Fibroblast of lung (primary cell): ENCODE results near the gene MILR1. TPM values are rescaled to one million over a fixed set of nuclear protein-coding genes. Genes with fewer than 3 reads are reported as not detected.

ENCODE experiments used
- DNase-seq, 2 donors: peaks; one replicate each; pipeline versions ENCODE4 v3.0.0 to v3.0.0-alpha.2; 2010; ENCODE audit warnings: low read depth in 2 of 2
- H2AFZ ChIP-seq: 2 replicates; pipeline ENCODE4 v1.5.1; 2012; ENCODE audit warnings: low read length, control low read depth, inconsistent platforms
- H3K27ac ChIP-seq: 2 replicates; pipeline ENCODE4 v1.5.1; 2011; ENCODE audit warnings: low read length, control low read depth; ENCODE audit not compliant: insufficient read depth
- H3K27me3 ChIP-seq: 2 replicates; pipeline ENCODE4 v1.5.1; 2011; ENCODE audit warnings: mild to moderate bottlenecking, low read length; ENCODE audit not compliant: control insufficient read depth, insufficient read depth
- H3K36me3 ChIP-seq: 2 replicates; pipeline ENCODE4 v1.5.1; 2011; ENCODE audit warnings: low read length; ENCODE audit not compliant: control insufficient read depth, insufficient read depth
- H3K4me1 ChIP-seq: 2 replicates; pipeline ENCODE4 v1.5.1; 2011; ENCODE audit warnings: low read length; ENCODE audit not compliant: control insufficient read depth, insufficient read depth; ENCODE audit errors: extremely low read depth
- H3K4me2 ChIP-seq: 2 replicates; pipeline ENCODE4 v1.5.1; 2011; ENCODE audit warnings: low read length, control low read depth; ENCODE audit not compliant: insufficient read depth; ENCODE audit errors: extremely low read depth
- H3K4me3 ChIP-seq, 4 experiments: fragments of 200-600 bp in 1 of 4; sonication (generic) in 1 of 4; replicated peaks in 1 of 4; 2 replicates each; pipeline ENCODE4 v1.5.1; 2011 to 2016; ENCODE audit warnings: low read length in 4 of 4, low read depth in 3 of 4, mild to moderate bottlenecking in 3 of 4, control low read depth in 2 of 4, inconsistent platforms in 1 of 4, mixed read lengths in 1 of 4; ENCODE audit not compliant: insufficient read depth in 1 of 4; ENCODE audit errors: control extremely low read depth in 1 of 4
- H3K79me2 ChIP-seq: 2 replicates; pipeline ENCODE4 v1.5.1; 2012; ENCODE audit warnings: mild to moderate bottlenecking, low read length, inconsistent platforms; ENCODE audit not compliant: control insufficient read depth, insufficient read depth
- H3K9ac ChIP-seq: 2 replicates; pipeline ENCODE4 v1.5.1; 2011; ENCODE audit warnings: mild to moderate bottlenecking, low read length, control low read depth; ENCODE audit not compliant: insufficient read depth
- H3K9me3 ChIP-seq: 2 replicates; pipeline ENCODE4 v1.5.1; 2012; ENCODE audit warnings: low read depth, low read length; ENCODE audit not compliant: control insufficient read depth, insufficient read depth
- H4K20me1 ChIP-seq: 2 replicates; pipeline ENCODE4 v1.5.1; 2011; ENCODE audit warnings: low read length; ENCODE audit not compliant: control insufficient read depth, insufficient read depth; ENCODE audit errors: extremely low read depth
- EZH2 ChIP-seq: IDR thresholded peaks from 2 replicates; pipeline ENCODE4 v1.5.1; 2012; ENCODE audit warnings: low read length, control low read depth, mild to moderate bottlenecking; ENCODE audit errors: missing control alignments
- polyA plus RNA-seq, 2 donors: library from polyadenylated mRNA; depleted of rRNA in 1 of 2; stranded (reverse) in 1 of 2; unstranded in 1 of 2; fragments of >200 nt; gene quantifications; 2 replicates each; pipeline ENCODE4 v1.2.1, GENCODE V29; 2011 to 2012; ENCODE audit warnings: missing spikeins in 1 of 2
- total RNA-seq: library from RNA; depleted of rRNA; stranded (reverse); fragments of >200 nt; gene quantifications from 2 replicates; pipeline ENCODE4 v1.2.1, GENCODE V29; 2014
- TF ChIP-seq, protein P1 (sequence below), 2 donors: IDR thresholded peaks in 1 of 2; conservative IDR thresholded peaks in 1 of 2; 1 replicate in 1 of 2; 2 replicates in 1 of 2; pipeline ENCODE4 v1.5.1; 2011 to 2012; ENCODE audit warnings: low read length in 2 of 2, control low read depth in 1 of 2, inconsistent platforms in 1 of 2, low read depth in 1 of 2, mild to moderate bottlenecking in 1 of 2

MILR1 gene
- total and polyA plus RNA-seq, 2 donors (not counting 1 experiment from before 2014, with no cell fraction given): 9.1 to 11.6 TPM

DNA sequence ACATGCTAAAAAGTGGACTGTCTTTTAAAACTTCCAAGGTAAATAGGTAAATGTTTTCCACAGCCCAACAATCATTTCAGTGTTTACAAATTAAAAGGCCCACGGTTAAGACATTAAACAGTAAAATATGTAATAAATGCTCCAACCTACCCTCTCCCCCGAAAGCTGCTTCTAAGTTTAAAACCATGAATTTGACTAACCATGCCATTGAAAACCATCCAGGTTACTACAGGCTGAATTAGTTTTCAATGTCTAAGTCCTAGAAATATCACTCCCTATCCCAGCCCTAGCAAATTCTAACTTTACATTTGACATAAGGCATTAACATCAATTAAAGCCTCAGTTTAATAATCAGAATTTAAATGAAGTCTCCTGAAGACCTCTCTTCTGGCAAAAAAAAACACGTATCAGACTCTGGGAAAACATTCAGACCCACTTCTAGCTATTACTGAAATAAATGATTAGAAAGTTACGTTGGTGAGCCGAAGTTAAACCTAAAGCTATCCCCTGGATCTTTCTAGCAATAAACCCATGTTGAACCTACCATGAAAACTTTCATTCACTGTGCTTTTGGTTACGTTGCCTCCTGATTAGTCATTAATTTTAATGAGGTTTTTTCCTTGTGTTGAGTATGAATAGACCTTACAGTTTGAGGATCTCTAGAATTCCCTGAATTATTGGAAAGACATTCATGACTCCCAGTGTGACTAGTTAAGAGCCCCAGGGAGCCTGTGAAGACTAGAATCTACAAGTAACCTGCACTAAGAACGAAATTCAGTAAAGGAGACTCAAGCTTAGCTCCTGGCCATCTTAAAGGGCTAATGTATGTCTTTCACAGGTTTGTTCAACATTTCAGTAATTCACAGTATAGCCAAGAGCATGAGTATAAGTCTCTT lies 49.6 kb downstream of the MILR1 start:
- H3K27me3 ChIP-seq: no peaks in the 10 kb centered on the region
- H4K20me1 ChIP-seq: peaks cover 5% of the 10 kb centered on the region
- H3K9ac ChIP-seq: no peak overlapping the region
- peaks cover 10% of the 10 kb centered on the region for H3K4me1 ChIP-seq
- no peak overlapping the region for H3K4me3 ChIP-seq
- peaks cover 26% of the 10 kb centered on the region for H3K36me3 ChIP-seq
- H3K79me2 ChIP-seq: peaks cover 51% of the 10 kb centered on the region
- no peak overlapping the region for H2AFZ ChIP-seq
- H3K9me3 ChIP-seq: no peaks in the 10 kb centered on the region
- no peak overlapping the region for H3K4me2 ChIP-seq
- TF ChIP-seq EZH2: no peak
- TF ChIP-seq, protein P1, sequence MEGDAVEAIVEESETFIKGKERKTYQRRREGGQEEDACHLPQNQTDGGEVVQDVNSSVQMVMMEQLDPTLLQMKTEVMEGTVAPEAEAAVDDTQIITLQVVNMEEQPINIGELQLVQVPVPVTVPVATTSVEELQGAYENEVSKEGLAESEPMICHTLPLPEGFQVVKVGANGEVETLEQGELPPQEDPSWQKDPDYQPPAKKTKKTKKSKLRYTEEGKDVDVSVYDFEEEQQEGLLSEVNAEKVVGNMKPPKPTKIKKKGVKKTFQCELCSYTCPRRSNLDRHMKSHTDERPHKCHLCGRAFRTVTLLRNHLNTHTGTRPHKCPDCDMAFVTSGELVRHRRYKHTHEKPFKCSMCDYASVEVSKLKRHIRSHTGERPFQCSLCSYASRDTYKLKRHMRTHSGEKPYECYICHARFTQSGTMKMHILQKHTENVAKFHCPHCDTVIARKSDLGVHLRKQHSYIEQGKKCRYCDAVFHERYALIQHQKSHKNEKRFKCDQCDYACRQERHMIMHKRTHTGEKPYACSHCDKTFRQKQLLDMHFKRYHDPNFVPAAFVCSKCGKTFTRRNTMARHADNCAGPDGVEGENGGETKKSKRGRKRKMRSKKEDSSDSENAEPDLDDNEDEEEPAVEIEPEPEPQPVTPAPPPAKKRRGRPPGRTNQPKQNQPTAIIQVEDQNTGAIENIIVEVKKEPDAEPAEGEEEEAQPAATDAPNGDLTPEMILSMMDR (conservative IDR thresholded peaks at IDR 0.05 in 1 of 2, IDR thresholded peaks at IDR 0.05 in 1 of 2; ENCODE audit: low read depth in 1 of 2, low read length in 2 of 2): no peak
- DNase-seq: no peak
- no peak overlapping the region for H3K27ac ChIP-seq

DNA sequence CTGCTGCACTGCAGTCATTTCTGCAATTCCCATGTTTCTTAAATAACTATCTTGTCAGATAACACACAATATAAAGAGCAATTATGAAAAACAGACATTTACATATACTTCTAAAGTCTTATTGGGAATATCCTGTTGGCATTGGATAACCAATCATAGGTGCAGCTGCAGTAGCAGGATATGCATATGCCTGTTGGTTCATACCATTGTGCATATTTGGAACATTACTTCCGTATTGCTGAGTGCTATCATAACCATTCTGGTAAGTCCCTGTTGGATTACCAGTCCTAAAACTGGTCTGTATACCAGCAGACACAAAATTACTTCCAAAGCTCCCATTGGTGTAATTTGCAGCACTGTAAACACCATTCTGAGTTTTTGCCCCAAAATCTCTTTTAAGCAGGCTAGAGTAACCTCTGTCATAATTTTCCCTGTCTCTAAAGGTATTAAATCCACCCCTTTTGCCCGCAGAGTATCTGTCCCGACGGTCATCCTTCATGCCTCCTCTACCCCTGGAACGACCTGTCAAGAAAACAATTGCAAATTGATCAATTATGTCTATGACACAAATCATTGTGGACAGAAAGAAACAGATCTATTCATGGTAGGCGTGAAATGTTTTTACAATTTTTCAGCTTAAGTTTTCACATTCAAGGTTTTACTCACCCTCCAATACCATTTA lies 51.0 kb downstream of the MILR1 start:
- Histone ChIP-seq H3K27me3 (no peaks in the 10 kb centered on the region), H3K27ac (no peak overlapping the region), H4K20me1 (peaks cover 13% of the 10 kb centered on the region), H3K9me3 (no peaks in the 10 kb centered on the region), H3K4me2 (no peak overlapping the region), H3K9ac (no peak overlapping the region), H3K4me1 (peaks cover 12% of the 10 kb centered on the region), H3K4me3 (no peak overlapping the region), H3K36me3 (peaks cover 29% of the 10 kb centered on the region), H2AFZ (no peak overlapping the region), H3K79me2 (peaks cover 63% of the 10 kb centered on the region)
- DNase-seq: peak in 1 of 2 donors; percentile 62
- TF ChIP-seq EZH2: no peak
- TF ChIP-seq, protein P1 (conservative IDR thresholded peaks at IDR 0.05 in 1 of 2, IDR thresholded peaks at IDR 0.05 in 1 of 2; ENCODE audit: low read depth in 1 of 2, low read length in 2 of 2): no peak

DNA sequence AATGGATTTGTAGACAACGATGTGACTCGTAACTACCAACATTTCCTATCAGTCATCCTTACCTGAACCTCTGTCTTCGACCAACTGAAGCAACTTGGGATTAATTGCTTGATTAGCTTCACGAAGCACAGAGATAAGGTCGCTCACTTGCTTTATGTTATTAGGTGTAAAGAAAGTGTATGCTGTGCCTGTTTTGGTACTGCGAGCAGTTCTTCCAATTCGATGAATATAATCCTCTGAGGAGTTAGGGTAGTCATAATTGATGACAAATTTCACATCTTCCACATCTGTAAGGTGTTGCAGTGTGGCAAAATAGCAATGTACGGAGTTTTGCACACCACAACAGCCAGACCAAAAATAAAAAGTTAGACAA lies 51.6 kb downstream of the MILR1 start:
- H3K4me2 ChIP-seq: no peak overlapping the region

More for the DNA sequence above, 51.6 kb downstream of the MILR1 start:
- H2AFZ ChIP-seq: no peak overlapping the region
- no peaks in the 10 kb centered on the region for H3K27me3 ChIP-seq
- no peak overlapping the region for H3K4me3 ChIP-seq
- peaks cover 29% of the 10 kb centered on the region for H3K36me3 ChIP-seq
- H3K4me1 ChIP-seq: peaks cover 12% of the 10 kb centered on the region
- H3K27ac ChIP-seq: no peak overlapping the region
- peaks cover 65% of the 10 kb centered on the region for H3K79me2 ChIP-seq
- H3K9me3 ChIP-seq: no peaks in the 10 kb centered on the region
- TF ChIP-seq, protein P1 (conservative IDR thresholded peaks at IDR 0.05 in 1 of 2, IDR thresholded peaks at IDR 0.05 in 1 of 2; ENCODE audit: low read depth in 1 of 2, low read length in 2 of 2): no peak
- TF ChIP-seq EZH2: no peak
- no peak for DNase-seq
- no peak overlapping the region for H3K9ac ChIP-seq
- peaks cover 15% of the 10 kb centered on the region for H4K20me1 ChIP-seq
